ENCODE measurements around the gene LLGL2. TPM values are rescaled to one million over a fixed set of nuclear protein-coding genes. Genes with fewer than 3 reads are reported as not detected.
"Not testable (repeated sequence)": the region's sequence is repeated elsewhere in the genome, so short reads cannot be mapped to it uniquely, and the experiment has no call there.

LLGL2 gene
- total RNA-seq: 19.4 and 21.6 TPM in 2 replicates

DNA sequence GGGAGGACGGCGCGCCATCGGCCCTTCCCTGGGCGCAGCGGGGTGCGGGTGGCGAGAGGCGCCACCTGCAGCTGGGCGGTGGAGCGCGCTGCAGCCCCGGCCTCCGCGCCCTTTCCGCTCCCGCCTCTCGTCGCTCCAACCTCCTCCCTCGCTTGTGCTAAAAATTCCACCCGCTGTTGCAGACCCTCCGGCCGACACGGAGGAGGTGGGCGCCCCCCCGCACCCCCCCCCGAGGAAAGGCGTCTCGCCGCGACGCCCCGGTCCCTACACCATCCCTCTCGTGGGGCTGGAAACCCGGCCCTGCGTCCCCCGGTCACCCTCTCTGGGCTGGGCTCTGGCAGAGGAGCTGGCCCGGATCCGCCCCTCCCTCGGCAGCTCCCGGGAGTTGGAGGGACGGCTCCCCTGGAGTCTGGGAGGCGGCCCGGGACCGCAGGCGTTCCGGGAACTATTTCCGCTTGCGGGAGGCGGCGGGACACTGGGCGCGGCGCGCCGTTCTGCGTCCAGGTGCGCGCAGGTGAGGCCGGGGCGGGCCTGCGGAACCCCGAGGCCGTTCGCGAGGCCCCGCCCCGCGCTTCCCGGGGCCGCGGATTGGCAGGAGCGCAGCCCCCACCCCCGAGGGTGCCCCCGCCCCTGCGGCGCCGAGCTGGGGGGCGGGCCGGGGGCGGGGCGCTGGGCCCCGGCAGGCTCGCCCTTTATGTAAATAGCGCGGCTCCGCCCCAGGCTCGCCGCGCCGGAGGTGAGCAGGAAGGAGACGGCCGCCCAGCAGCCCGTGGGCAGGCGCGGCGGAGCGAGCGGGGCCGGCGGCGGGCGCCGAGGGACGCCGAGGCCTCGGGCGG, at the start of gene LLGL2:
TSS of gene LLGL2 (plus strand) at position 728 of the 836 bp plus-strand sequence. CDS start 17,730 bp downstream, outside the sequence.
- intact Hi-C loops (cut with micrococcal nuclease): loop anchor here (1.0 to 2.0 kb wide), 8 partner anchors 9 to 478 kb away; partner anchors contain the start of genes ATP5PD, KCTD2, SLC25A19 and TMEM94

DNA sequence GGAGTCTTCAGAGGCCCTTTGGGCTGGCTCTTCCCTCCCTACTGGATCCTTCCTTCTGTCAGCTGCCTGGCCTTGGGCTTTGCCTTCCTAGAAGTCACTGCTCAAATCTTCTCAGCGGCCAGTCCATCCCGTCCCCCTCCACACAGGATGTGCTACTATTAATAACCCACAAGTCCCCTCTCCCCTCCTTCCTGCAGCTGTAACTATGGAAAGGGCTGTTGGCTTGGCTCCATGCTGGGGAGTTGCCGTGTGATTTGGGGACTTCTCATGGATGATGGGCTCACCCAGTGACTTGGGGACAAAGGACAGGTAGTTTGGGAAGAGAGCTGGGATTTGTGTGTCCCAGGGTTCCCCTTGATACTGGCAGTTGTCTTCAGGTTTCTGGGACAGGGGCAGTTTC, 49.6 kb upstream of the LLGL2 start:
- intact Hi-C loops (cut with micrococcal nuclease): no loop called here

- intact Hi-C loops (cut with micrococcal nuclease): no loop called here
Observed at GRCh38 chr17:75476271-75476671, 49.2 kb upstream of the LLGL2 start.

GRCh38 chr17:75476752-75477489, 48.6 kb upstream of the LLGL2 start:
- intact Hi-C loops (cut with micrococcal nuclease): no loop called here

DNA sequence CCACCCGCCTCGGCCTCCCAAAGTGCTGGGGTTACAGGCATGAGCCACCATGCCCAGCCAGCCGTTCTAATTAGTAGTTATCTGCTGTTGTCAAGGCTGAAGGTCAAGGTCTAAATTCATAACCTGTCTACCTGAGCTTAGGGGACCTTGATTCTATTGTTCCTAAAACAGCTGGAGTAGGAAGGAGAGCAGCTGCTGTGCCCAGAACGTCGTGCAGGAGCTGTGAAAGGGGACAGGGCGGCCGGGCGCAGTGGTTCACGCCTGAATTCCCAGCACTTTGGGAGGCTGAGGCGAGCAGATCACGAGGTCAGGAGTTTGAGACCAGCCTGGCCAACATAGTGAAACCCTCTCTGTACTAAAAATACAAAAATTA, 48.0 kb upstream of the LLGL2 start:
- intact Hi-C loops (cut with micrococcal nuclease): not testable (repeated sequence)

- intact Hi-C loops (cut with micrococcal nuclease): no loop called here
Observed at GRCh38 chr17:75478508-75478907, 47.0 kb upstream of the LLGL2 start.

- intact Hi-C loops (cut with micrococcal nuclease): no loop called here
Observed at GRCh38 chr17:75480281-75480680, 45.2 kb upstream of the LLGL2 start.

DNA sequence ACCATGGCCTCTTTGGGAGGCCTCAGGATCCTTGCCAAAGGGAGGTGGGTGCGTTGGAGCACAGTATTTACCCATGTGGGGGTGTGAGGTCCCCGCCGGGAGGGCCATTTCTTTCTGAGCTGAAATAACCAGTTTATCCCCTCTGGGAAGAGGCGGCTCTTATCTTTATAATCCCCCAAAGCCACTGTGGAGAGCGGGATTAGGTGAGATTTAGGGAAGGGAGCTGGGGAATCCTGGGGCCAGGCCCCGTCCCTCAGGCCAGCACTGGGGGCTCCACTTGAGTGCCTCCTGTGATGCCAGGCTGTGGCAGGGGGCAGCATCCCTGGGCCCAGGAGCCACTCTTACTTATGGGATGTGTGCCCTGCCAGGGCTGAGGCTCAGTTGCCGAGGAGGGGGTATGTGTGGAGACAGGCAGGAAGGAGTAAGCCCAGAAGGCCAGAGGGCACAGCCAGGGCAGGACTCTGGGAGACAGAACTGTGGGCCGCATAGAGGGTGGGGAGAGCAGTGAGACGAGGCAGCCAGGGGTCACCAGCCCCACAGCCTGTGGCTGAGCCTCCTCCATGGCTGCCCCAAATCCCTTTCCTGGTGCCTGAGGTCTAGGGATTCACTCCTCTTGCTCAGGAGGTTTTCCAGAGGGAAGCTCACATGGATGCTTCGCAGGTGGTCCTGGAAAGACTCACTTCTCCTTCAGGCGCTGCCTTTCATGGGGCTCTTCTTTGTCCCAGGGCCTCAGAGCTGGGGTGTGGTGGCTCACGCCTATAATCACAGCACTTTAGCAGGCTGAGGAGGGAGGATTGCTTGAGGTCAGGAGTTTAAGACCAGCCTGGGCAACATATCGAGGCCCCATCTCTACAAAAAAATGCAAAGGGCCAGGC, 44.1 kb upstream of the LLGL2 start:
- intact Hi-C loops (cut with micrococcal nuclease): no loop called here

DNA sequence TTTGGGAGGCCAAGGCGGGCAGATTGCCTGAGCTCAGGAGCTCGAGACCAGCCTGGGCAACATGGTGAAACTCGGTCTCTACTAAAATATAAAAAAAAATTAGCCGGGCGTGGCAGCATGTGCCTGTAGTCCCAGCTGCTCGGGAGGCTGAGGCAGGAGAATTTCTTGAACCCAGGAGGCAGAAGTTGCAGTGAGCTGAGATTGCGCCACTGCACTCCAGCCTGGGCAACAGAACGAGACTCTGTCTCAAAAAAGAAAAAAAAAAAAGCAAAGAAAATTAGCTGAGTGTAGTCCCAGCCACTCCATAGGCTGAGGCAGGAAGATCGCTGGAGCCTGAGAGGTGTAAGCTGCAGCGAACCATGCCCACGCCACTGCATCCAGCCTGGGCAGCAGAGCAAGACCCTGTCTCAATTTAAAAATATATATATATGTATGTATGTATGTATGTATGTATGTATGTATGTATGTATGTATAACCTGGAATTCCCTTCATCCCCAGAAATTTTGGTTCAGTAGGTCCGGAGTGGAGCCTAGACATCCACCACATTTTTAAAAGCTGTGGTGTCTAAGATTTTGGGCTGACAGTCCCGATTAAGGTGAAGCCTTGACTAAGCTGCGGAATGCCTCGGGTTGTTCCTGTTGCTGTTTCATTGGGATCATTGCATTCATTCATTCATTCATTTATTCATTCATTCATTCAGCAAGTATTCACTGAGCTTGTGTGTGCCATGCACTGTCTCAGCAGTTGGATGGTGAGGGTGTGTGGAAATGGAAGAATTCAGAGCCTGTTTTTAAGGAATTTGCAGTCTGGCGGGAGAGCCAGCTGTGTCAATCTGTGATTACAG, 43.2 kb upstream of the LLGL2 start:
- intact Hi-C loops (cut with micrococcal nuclease): no loop called here

DNA sequence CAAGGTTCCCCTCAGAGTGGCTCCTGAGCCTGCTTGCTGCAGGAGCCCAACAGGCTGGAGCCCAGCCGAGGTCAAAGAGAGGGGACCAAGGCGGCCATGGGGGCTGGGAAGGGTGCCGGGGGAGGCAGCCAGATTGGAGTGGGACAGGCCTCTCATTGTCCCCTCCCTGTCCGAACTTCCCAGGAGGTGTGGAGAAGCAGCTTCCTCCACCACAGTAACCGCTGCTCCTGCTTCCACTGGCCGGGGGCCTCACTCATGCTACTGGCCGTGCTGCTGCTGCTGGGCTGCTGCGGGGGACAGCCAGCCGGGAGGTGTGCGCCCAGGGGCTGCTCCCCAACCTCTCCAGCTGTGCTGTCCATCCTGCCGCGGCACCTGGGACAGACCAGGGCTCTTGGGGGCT, 39.8 kb upstream of the LLGL2 start:
- intact Hi-C loops (cut with micrococcal nuclease): loop anchor here (2.0 kb wide), 1 partner anchor 59 kb away; no protein-coding TSS in a partner anchor

GRCh38 chr17:75486151-75486550, 39.3 kb upstream of the LLGL2 start:
- intact Hi-C loops (cut with micrococcal nuclease): loop anchor here (2.0 kb wide), 1 partner anchor 59 kb away; no protein-coding TSS in a partner anchor

DNA sequence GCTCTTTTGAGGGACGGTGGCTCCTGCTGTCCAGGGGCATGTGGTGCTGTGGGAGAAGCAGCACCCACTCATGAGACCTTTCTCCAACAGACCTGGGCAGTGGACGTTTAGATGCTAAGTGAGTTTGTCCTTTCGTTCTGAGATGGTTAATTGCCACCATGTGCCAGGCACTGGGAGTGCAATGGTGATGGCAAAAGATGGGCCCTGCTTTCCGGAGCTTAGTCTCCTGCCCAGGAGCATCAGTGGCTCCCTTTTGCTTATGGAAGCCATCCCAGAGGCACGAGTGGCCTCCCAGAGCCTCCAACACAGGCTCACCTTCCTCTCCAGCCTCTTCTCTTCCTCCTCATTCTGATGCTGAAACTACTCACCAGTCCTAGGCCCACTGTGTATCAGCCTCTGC, 38.5 kb upstream of the LLGL2 start:
- intact Hi-C loops (cut with micrococcal nuclease): loop anchor here (2.0 kb wide), 1 partner anchor 60 kb away; no protein-coding TSS in a partner anchor

DNA sequence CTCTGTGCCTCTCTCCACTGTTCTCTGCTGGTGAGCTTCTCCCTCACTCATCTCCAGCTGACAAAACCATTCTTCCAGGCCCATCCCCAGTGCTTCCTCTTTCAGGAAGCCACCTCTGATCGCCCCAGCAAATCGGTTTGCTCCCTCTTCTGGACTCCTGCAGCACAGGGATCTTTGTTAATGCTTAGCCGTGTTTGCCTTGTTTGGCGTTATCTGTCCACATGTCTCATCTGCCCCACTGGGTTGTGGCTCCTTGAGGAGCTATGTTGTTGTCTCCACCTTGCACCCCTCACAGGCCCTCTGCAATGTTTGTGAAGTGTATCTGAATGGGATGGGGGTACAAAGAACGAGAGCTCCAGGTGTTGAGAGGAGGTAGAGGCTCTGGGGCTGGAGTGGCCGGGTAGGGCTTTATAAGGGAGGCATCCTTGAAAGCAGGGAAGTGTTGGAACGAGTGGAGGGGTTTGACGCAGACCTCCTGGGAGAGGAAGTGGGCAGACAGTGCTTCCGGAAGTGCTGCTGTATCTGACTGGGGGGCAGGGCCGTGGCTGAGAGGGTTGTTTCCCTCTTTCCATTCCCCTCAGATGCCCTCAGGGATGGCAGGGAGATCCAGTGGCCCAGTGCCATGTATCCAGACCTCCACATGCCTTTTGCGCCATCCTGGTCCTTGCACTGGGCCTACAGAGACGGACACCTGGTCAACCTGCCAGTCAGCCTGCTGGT, 38.0 kb upstream of the LLGL2 start:
- intact Hi-C loops (cut with micrococcal nuclease): loop anchor here (2.0 kb wide), 1 partner anchor 61 kb away; no protein-coding TSS in a partner anchor

DNA sequence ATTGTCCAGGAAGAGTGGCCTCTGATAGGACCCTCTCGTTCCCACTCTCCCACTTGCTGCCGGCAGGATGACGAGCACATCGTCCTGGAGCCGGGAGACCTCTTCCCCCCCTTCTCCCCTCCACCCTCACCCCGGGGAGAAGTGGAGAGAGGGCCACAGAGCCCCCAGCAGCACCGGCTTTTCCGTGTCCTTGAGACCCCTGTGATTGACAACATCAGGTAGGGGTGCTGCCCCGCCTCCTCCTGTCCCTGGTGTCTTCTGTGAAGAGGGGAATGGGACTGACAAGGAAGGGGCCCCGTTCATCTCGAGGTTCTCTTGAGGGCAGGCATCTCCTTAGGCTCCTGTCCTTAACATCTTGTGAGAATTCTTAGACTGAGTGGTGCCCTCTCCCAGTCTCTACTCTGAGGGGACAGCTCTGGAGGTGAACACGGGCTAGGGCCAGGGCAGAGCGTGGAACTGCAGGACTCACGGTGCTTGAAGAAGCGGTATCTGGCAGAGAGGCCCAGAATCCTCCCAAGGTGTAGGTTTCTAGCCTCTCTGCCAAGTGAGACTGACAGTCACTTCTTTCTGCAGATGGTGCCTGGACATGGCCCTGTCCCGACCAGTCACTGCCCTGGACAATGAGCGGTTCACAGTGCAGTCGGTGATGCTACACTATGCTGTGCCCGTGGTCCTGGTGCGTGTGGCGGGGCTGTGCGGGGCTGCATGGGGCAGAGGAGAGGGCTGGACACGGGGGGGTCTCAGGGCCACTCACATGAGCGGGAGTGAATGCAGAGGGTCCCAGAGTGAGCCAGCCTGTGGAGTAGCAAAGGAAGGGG, 36.6 kb upstream of the LLGL2 start:
- intact Hi-C loops (cut with micrococcal nuclease): no loop called here

DNA sequence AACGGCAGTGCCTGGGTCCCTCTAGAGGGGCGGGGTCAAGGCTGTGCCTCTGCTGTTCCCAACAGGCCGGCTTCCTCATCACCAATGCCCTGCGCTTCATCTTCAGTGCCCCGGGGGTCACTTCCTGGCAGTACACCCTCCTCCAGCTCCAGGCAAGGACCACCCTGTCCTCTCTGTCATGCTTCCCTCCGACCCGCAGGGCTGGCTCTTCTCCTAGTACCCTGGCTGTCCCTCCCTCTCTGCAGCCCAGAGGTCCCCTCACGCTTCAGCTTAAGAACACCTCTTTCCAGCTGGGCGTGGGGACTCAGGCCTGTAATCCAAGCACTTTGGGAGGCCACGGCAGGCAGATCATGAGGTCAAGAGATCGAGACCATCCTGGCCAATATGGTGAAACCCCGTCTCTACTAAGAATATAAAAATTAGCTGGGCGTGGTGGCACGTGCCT, 36.0 kb upstream of the LLGL2 start:
- intact Hi-C loops (cut with micrococcal nuclease): no loop called here

DNA sequence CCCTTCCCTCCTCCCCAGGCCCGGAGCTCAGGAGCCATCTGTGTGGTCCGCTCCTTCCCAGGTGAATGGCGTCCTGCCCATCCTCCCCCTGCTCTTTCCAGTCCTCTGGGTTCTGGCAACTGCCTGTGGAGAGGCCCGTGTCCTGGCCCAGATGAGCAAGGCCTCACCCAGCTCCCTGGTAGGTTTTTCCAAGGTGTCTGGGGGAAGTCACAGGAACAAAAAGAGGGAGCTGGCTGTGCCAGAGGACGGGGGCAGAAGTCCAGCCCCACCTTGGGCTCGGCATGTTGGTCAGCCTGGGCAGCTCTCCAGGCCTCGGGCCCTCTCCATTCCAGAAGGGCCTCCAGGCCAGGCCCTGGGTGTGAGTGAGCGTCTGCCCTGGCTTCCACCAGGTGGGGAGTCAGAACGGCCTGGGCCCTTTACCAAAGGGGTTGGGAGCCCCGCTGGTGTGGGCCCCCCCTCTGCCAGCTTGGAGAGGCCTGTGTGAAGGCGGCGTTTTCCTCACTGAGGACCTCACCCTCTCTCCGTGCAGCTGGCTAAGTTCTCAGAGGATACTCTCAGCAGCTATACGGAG, 35.2 kb upstream of the LLGL2 start:
- intact Hi-C loops (cut with micrococcal nuclease): no loop called here

DNA sequence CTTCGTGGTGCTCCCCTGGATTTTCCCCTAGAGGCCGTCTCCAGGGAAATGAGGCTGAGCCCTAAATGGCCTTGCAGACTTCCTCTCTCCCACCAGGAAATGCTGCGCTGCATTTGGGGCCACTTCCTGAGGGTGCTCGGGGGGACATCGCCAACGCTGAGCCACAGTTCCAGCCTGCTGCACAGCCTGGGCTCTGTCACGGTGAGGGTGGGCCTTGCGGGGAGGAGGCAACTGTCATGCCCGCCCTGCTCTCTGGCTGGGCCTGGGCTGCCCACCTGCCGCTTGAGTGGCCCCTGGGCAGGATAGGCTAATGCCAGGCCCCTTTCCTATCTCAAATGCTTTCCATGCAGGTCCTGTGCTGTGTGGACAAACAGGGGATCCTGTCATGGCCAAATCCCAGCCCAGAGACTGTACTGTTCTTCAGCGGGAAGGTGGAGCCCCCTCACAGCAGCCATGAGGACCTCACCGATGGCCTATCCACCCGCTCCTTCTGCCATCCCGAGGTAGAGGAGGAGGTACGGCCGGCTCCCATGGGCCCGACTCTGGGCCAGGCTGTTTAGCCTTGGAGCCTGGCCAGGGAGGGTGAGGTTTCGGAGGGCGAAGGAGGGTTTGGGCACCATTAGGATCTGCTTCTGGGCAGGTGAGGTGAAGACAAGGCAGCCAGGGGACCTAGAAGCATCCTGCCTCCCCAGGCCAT, 34.4 kb upstream of the LLGL2 start:
- intact Hi-C loops (cut with micrococcal nuclease): no loop called here

DNA sequence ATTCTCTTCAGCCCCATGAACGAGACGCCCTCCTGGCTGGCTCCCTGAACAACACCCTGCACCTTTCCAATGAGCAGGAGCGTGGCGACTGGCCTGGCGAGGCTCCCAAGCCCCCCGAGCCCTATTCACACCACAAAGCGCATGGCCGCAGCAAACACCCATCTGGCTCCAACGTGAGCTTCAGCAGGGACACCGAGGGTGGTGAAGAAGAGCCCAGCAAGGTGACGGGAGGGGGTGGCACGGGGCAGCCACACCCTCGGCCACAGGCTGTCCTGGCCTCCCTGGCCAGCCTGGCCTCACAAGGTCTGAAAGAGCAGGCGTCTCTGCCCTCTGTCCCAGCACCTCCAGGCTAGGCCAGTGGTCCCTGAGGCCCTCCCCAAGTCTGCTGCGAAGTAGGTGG, 33.8 kb upstream of the LLGL2 start:
- intact Hi-C loops (cut with micrococcal nuclease): no loop called here

Data from T-helper 1 cell treated with Interleukin-12 subunit alpha and Interleukin-12 subunit beta and Interleukin-4 antibody, amounts not matched to agents 30 ng/mL and 1 ng/mL, for 36 hours (primary cell).